Stimulated activated CD4-positive, alpha-beta T cell treated with anti-CD3 and anti-CD28 coated beads, Interleukin-1b, Interleukin-23, amount 100 ng/mL, for 1 hour (primary cell): ENCODE measurements around the gene DSC3.

ENCODE experiments used
- DNase-seq, 2 donors: peaks; one replicate each; pipeline ENCODE4 v3.0.0-alpha.2; 2020; ENCODE audit warnings: low read depth in 2 of 2

DSC3 gene

DNA sequence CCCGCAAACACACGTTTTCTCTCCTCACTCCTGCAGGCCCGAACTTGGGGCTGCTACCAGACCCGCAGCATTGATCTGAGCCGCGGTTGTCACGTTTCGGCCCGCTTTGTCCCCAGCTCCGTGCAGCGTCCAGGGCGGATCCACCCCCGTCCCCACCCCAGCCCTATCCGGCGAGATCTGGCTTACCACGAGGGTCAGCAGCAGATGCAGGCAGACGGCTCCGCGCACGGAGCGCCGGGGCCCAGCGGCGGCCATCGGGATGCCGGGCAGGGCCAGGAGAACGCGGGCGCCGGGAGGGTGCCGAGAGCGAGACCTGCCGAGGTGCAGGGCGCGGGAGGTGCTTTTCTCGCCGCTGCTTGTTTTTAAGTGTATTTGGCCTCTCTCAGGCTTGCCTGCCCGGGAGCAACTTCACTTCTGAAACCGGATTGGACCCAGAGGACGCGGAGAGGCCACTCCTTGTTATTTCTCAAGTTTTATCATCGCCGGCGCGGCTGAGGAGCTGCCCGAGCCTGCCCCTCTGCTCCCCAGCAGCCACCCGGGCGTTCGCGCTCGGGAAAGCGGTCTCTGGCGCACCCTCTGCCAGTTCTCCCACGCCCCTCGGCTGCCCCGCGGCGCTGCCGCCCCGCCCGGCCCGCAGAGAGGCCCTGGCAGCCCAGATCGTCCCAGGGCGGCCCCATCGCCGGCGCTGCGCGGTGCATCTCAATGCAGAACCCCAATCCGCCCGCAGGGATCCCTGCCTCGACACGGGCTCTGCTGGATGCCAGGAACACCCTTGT is at the start of gene DSC3:
TSS of gene DSC3 (minus strand) at position 337 of the 776 bp plus-strand sequence. CDS start at position 255, 82 bp downstream.
- no peak for DNase-seq

DNA sequence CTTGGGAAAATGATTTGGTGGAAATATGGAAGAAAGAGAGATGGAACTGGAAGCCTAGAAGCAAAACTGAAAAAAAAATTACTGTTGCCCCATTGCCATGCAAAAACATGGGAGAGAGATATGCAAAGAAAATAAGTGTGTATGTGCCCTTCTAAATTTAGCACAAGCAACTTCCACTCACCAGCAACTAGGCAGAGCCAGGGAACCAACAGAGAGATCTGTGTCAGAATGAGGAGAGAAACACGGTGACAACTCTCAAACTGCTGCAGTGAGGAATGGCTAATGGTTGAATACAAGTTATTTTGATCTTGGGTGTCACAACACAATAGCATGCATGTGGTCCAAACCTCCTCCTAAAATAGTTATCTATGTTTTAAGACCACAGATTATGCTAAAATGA is 48.8 kb upstream of the DSC3 start:
- no peak for DNase-seq

DNA sequence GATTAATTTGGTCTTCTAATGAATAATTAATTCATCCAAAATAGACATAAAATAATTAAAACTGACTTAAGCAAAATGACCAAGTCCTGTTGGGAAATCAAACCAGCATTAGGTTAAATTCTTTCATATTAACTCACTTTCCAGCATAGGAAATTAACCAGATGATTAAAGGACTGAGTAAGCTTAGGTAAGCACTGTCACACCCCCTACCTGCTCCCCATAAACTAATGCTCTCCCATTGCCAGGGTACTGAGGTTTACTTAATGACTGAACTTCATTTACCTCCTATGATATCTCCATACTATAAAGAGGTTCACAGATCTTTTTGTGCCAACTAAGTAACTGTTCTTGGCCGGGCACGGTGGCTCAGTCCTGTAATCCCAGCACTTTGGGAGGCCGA is 46.0 kb upstream of the DSC3 start:
- DNase-seq: no peak

DNA sequence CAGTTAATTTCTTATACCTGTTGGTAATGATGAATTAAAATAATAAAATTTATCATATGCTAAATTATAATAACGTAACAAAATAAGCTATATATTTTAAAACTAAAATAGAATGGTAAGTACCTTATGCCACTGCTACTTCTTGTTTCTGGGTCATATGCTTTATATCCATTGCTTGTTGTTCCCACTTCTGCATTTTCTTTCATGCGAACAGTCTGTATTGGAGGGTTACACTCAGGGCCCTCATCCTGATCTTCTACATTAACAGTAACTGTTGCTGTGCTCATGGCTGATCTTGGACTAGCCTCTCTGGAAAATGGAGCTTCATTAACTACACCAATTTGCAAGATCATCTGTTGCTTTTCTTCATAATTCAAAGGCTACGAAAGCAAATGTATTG is 37.4 kb upstream of the DSC3 start:
- DNase-seq: no peak

DNA sequence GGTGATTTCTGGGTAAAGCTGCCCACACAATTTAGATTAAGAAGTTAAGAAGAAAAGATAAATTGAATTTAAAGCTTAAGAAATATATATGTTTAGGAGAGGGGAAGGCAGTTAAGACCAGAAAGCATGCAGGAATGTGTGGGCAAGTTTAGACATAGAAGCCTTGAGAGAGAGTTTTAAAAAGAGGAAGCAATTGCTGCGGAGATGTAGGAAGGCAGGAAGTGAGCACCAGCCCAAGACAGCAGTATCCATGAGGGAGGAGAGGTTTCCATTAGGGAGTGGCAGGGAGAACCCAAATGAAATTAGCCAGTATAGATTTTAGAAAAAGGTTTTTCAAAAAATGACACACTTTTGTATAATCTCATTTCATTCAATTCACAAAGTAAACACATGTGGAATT is 35.3 kb upstream of the DSC3 start:
- no peak for DNase-seq

DNA sequence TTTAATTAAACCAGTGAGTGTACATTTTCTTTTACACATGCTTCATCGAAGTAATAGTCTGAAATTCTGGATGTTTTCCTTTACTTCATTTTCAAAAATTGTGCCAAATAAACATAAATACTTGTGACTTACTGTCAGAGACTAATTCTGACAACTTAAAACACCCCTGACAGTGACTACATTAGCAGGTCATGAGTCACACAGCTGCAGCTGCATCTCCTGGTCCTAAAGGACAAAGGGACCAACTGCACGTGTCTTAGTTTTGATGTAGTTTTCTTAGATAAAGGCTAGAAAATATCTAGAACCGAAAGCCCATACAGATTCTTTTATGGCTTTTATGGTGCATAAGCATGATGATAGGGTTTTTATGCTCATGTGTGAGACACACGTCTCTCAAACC is 29.6 kb upstream of the DSC3 start:
- no peak for DNase-seq

DNA sequence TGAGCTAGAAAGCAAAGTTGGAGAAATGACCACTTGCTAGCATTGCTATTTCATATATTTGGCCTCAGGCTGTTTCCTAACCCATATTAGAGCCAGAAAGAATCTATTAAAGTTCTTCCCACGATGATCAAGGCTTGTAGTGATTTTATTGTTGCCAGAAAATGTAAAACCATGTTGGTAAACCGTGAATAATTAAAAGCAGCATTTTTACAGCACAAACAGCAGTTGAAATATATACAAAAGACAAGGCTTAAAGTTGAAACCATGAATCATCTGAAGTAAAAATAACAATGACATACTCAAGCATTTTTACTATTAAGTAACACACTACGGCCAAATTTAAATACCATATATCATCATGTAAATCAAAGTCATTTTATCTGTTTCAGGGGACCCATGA is 27.7 kb upstream of the DSC3 start:
- no peak for DNase-seq

DNA sequence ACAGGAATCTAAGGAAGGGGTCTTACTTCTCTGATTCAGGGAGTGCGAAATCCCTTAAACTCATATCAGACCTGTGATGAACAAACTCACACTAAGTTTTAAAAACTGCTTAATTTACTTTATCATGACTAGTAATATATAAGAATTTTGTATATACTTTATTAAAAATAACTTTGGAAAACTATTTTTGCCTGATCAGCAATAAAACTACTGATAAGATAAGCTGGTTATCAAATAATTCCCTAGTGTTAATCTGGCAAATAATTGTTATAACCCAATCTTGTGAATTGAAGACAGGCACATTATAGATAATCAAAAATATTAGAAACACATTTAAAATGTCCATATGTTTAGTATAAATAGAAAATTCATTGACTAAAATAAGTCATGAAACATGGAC is 23.7 kb upstream of the DSC3 start:
- DNase-seq: no peak

DNA sequence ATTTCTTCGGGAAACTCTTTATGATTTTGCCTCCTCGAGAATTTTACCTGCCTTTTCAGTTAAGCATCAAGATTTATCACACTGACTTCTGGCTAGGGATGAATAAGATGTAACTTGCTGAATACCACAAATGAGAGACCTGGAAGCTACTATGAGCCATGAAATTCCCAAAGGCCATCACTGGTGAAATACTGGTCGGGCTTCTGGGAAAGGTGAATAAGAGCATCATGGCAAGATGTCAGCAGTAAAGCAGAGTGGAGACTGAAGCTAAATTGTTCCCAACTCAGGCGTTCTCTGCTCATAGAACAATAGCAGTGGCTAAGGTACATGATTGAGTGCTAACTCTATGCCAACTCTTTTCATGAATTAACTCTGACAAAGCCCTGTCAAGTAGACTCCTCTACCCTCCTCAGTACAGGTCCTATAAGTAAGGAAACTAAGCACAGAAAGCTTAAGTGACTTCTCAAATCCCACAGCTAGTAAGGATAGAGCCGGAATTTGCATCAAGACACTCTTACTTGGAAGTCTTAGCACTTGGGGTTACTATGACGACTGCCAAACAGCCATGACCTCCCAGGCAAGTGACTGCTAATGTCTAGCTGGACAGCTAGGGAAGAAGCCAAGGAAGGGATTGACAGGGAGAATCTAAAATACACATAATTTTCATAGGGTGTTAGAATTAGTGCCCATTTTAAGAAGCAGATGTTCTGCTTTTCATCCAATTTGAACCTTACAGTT is 22.7 kb upstream of the DSC3 start:
- DNase-seq: no peak

GRCh38 chr18:31064130-31064529 is 21.6 kb upstream of the DSC3 start:
- DNase-seq: no peak

DNA sequence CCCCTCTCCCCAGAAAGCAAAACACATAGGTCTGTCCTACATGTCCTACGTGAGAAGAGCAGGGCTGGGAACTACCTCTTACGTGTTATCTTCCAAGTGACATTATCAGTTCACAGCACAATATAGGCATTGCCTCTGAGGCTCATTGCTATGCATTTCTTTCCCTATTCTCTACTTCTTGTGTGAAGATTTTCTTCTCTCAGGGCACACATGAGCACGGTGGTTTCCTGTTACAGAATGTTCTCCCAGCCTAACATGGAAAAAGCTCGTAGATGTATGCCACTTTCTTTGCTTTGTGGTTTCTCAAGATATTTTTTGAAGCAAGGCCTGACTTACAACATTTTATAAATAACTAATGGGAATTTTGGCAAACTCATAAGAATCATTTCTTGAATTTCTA is 19.4 kb upstream of the DSC3 start:
- no peak for DNase-seq

DNA sequence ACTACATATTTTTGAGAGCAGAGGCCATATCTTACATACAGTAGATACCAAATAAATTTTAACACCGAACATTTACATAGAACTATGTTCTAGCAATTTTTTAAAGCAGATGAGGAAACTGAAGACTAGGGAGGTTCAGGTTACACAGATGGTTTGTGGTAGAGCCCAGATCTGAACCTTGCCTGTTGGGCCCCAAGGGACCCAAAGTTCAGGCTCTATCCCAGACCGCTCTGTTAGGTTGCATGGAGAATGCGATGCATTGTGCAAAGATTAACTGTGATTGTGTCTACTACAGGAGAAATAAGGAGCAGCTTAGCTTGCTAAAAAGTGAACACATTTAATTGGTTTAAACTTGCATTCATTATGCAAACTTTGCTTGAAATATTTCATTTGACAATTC is 16.4 kb upstream of the DSC3 start:
- DNase-seq: no peak

DNA sequence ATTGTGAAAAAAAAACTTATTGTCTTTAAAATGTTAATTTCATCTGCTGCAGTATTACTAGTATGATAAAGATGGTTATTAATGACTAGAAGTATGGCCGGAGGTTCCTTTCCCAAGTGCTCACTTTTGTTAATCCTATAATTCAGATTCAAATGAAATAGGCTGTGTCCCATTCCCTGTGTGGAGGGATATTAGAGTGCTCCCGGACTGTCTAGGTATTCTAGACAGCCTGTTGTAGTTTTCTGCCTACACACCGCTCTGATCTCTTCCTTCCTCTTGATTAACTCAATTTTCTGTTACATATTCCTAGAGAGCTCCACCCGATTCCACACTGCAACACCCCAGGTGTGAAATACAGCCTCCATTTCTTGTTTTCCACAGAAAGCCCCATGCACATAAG is 15.4 kb upstream of the DSC3 start:
- DNase-seq: no peak

DNA sequence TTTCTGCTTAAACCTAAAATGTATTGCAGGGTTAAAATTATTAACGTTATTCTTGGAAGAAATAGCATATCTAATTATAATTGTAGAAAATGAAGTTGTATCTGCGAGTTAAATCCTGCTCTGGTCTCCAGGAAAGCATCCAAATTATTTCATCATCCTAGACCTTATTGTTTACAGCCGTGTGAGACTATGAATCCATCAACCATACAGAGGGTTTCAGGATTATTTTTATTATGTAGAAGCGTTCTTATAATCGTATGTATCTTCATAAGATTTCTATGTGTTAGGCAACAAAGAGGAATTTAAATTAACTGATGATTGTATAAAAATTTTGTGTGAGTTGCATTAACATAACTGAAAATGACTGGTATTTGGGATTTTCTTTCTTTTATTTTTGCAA is 14.5 kb upstream of the DSC3 start:
- no peak for DNase-seq

DNA sequence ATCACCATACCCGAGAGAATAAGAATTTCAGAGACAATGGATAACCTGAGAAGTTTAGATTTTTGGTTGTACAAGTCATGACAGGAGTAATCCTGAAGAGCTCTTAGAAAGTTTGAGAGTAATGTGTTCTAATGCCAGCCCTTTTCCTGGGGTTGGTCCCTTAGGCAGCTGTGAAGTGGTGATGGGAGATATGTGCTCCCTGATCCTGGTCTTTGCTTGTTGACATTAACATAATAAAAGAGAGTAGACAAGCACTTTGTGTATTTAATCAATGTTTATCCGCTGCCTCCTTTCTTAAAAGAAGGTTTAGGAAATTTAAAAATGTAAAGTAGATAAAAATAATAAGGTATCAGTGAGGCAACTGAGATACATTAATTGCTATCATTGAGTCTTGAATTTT is 13.8 kb upstream of the DSC3 start:
- DNase-seq: no peak

GRCh38 chr18:31050635-31051034 is 8.1 kb upstream of the DSC3 start:
- DNase-seq: no peak

- no peak for DNase-seq
Measured at GRCh38 chr18:31049189-31049588, 6.6 kb upstream of the DSC3 start.

GRCh38 chr18:31048216-31048615 is 5.7 kb upstream of the DSC3 start:
- DNase-seq: no peak

DNA sequence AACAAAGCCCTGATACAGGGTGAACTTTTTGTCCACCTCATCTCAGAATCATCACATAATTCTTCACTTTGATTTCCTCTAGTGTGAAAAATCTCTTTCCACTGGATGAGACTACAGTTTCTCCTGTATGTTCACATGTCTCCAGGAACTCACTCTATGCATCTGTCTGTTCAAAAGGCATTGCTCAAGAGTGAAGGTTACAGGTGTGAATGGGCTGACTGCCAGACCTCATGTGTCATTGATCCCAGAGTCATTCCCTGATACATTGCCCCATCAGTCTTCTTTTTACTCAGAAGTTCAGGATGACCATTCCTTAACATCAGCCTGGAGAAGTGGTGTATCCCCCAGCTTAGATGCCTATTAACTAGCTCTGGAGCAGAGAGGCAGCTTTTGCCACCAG is 4.4 kb upstream of the DSC3 start:
- no peak for DNase-seq

- no peak for DNase-seq
Measured at GRCh38 chr18:31045599-31045998, 3.1 kb upstream of the DSC3 start.

GRCh38 chr18:31044926-31045325 is 2.4 kb upstream of the DSC3 start:
- no peak for DNase-seq

GRCh38 chr18:31043709-31044108 is 1.2 kb upstream of the DSC3 start:
- no peak for DNase-seq

DNA sequence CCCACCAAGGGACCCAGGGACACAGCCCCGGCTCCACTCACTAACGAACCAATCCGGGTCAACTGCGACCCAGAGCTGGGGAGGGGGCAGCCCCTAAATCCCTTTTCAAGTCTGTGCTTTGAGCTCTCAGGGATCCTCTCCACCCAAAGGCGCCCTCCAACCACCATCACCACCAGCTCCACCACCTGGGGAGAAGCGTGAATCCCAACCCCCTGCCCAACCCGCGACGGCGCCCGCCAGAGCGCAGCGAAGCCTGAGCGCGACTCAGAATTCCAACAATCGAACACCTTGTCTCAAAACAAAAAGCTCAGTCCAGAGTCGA is 497 bp downstream of the DSC3 start:
- DNase-seq: no peak
